K562 (cell line): ENCODE data around the gene LIX1. TPM values are rescaled to one million over a fixed set of nuclear protein-coding genes. Genes with fewer than 3 reads are reported as not detected.

Experiments
- ATAC-seq: fragments of 200-7000 bp; cut with Tn5 transposase; 3 replicates; pipeline ENCODE4 v1.9.1; 2020; ENCODE audit warnings: moderate library complexity
- BruUV-seq: library from RNA; stranded (reverse); fragments of 400-500 nt; replicated peaks from 2 replicates; lab custom pipeline; 2021; lab: Mats Ljungman, UMichigan
- CTCF ChIA-PET: fragments of 300-600 bp; formaldehyde crosslinking; extraction: SDS; loops from one replicate; lab custom pipeline; 2021; ENCODE audit warnings: low intra/inter-chr PET ratio; lab: Yijun Ruan, JAX
- POLR2A ChIA-PET: fragments of 300-600, 350-650 bp; sonication (Branson Sonifier 250); formaldehyde crosslinking; extraction: SDS; loops from one replicate; lab custom pipeline; 2021; ENCODE audit warnings: antibody characterized with exemption, inconsistent platforms; lab: Yijun Ruan, JAX
- DNase-seq, 4 experiments: peaks; one replicate each; pipeline versions ENCODE4 v3.0.0 to v3.0.0-alpha.2; 2011 to 2018; ENCODE audit warnings: low spot score in 3 of 4, mixed read lengths in 3 of 4; ENCODE audit errors: extremely low read depth in 1 of 4
- FAIRE-seq: peaks from 2 replicates; lab custom pipeline; 2011; peaks lifted over from hg19 to GRCh38; lab: Jason Lieb, UNC
- H2AFZ ChIP-seq: 2 replicates; pipeline ENCODE4 v1.6.0; 2011; ENCODE audit warnings: low read depth, low read length, control low read depth, inconsistent platforms
- H3K27ac ChIP-seq: fragments of 200-600 bp; 3 replicates; pipeline ENCODE4 v1.8.0; 2011; ENCODE audit warnings: low read depth, mild to moderate bottlenecking, control low read depth, inconsistent platforms, low read length, moderate library complexity, mixed read lengths; ENCODE audit errors: extremely low read depth
- H3K27me3 ChIP-seq, 2 experiments: fragments of 300-600 bp in 1 of 2; 2 replicates in 1 of 2; 3 replicates in 1 of 2; pipeline versions ENCODE4 v1.6.0 to v1.8.0; 2011; ENCODE audit warnings: inconsistent platforms in 2 of 2, low read length in 2 of 2, mild to moderate bottlenecking in 1 of 2, mixed read lengths in 1 of 2, moderate library complexity in 1 of 2; ENCODE audit not compliant: control insufficient read depth in 2 of 2, insufficient read depth in 2 of 2
- H3K36me3 ChIP-seq: fragments of 300-600 bp; 3 replicates; pipeline ENCODE4 v1.8.0; 2011; ENCODE audit warnings: mild to moderate bottlenecking, low read length, inconsistent platforms; ENCODE audit not compliant: control insufficient read depth, insufficient read depth
- H3K4me1 ChIP-seq, 2 experiments: fragments of 200-600 bp in 1 of 2; replicated peaks in 1 of 2; 2 replicates in 1 of 2; 3 replicates in 1 of 2; pipeline versions ENCODE4 v1.5.1 to v1.8.0; 2011; ENCODE audit warnings: inconsistent platforms in 2 of 2, low read length in 2 of 2, mild to moderate bottlenecking in 1 of 2, mixed read lengths in 1 of 2, moderate library complexity in 1 of 2; ENCODE audit not compliant: control insufficient read depth in 2 of 2, insufficient read depth in 2 of 2
- H3K4me2 ChIP-seq: 2 replicates; pipeline ENCODE4 v1.6.1; 2011; ENCODE audit warnings: low read length, control low read depth, inconsistent platforms, mixed read lengths; ENCODE audit not compliant: insufficient read depth
- H3K4me3 ChIP-seq: fragments of 200-600 bp; sonication (generic), shearing (Covaris generic); 2 replicates; pipeline ENCODE4 v1.5.1; 2016; ENCODE audit warnings: control low read depth, inconsistent platforms
- H3K79me2 ChIP-seq: fragments of 200-600 bp; 3 replicates; pipeline ENCODE4 v1.8.0; 2011; ENCODE audit warnings: low read length, inconsistent platforms; ENCODE audit not compliant: control insufficient read depth, insufficient read depth
- H3K9ac ChIP-seq, 2 experiments: 2 replicates each; pipeline versions ENCODE4 v1.6.0 to v1.6.1; 2011; ENCODE audit warnings: low read depth in 2 of 2, low read length in 2 of 2, control low read depth in 1 of 2, inconsistent platforms in 1 of 2, mild to moderate bottlenecking in 1 of 2, mixed read lengths in 1 of 2; ENCODE audit not compliant: insufficient read depth in 1 of 2
- H3K9me1 ChIP-seq: one replicate; pipeline ENCODE4 v1.6.0; 2011; ENCODE audit warnings: inconsistent platforms, mild to moderate bottlenecking, low read length, moderate library complexity; ENCODE audit not compliant: control insufficient read depth, insufficient read depth
- H3K9me3 ChIP-seq: replicated peaks from 2 replicates; pipeline ENCODE4 v1.5.1; 2011; ENCODE audit warnings: low read depth, low read length, inconsistent platforms; ENCODE audit not compliant: control insufficient read depth, insufficient read depth
- H4K20me1 ChIP-seq: replicated peaks from 2 replicates; pipeline ENCODE4 v1.6.1; 2011; ENCODE audit warnings: low read length, inconsistent platforms, mixed read lengths; ENCODE audit not compliant: control insufficient read depth, insufficient read depth
- HCFC1 ChIP-seq: IDR thresholded peaks from 2 replicates; pipeline ENCODE4 v1.6.1; 2012; ENCODE audit warnings: low read depth, low read length, improper control_type of control experiment
- KLF16 ChIP-seq: IDR thresholded peaks from 2 replicates; pipeline ENCODE4 v1.6.1; 2016; ENCODE audit warnings: antibody characterized with exemption
- LARP7 ChIP-seq: fragments of 450-650 bp; IDR thresholded peaks from 2 replicates; pipeline ENCODE4 v1.6.1; 2016
- PTRF ChIP-seq: fragments of 450-650 bp; IDR thresholded peaks from 2 replicates; pipeline ENCODE4 v1.6.1; 2016; ENCODE audit warnings: mild to moderate bottlenecking, missing genetic modification characterization, missing compliant biosample characterization
- SAP30 ChIP-seq: fragments of 200-600 bp; sonication (generic); IDR thresholded peaks from 2 replicates; pipeline ENCODE4 v1.6.1; 2012; ENCODE audit warnings: borderline replicate concordance, low read depth, mild to moderate bottlenecking, moderate library complexity, low read length, control low read depth, inconsistent platforms; ENCODE audit not compliant: insufficient read depth, poor library complexity, severe bottlenecking
- SMARCC2 ChIP-seq: fragments of 450-650 bp; IDR thresholded peaks from 2 replicates; pipeline ENCODE4 v1.6.1; 2017; ENCODE audit warnings: antibody characterized with exemption, moderate library complexity, mild to moderate bottlenecking, low read depth
- ZZZ3 ChIP-seq: fragments of 450-650 bp; IDR thresholded peaks from 2 replicates; pipeline ENCODE4 v1.6.1; 2016; ENCODE audit warnings: antibody characterized with exemption, mild to moderate bottlenecking, moderate library complexity
- WGBS: fragments of 100-300 bp; shearing (Covaris generic); methylation state at CpG from one replicate; pipeline ENCODE4 v1.1.6; 2016; ENCODE audit warnings: low coverage, mixed read lengths; ENCODE audit not compliant: insufficient coverage; ENCODE audit errors: missing lambda C conversion rate; 5-methylcytosine and 5-hydroxymethylcytosine counted together
- in situ Hi-C: fragments of 300-500 bp; cut with MboI; formaldehyde crosslinking; loops from 4 replicates; pipeline ENCODE4 v1.15.0; 2018; ENCODE audit warnings: inconsistent platforms, mixed read lengths
- intact Hi-C: fragments of 100-400 bp; cut with micrococcal nuclease; formaldehyde crosslinking; loops from 2 replicates; pipeline ENCODE4 v1.14.2; 2022
- polyA plus RNA-seq, 8 experiments: library from polyadenylated mRNA; depleted of rRNA in 4 of 8; stranded (reverse) in 5 of 8; unstranded in 3 of 8; fragments of >200 nt; fragmentation: Nextera tagmentation in 2 of 8; fragmentation: Illumina TruSeq in 1 of 8; extraction: Ambion mirVana in 2 of 8; extraction: Trizol in 1 of 8; gene quantifications; 2 replicates each; pipeline versions ENCODE4 v1.2.1 to v1.2.3, GENCODE V29; 2011 to 2014; ENCODE audit warnings: inconsistent platforms in 1 of 8, missing spikeins in 1 of 8
- total RNA-seq, 7 experiments: library from RNA; depleted of rRNA in 6 of 7; stranded (reverse); fragments of >200 nt in 6 of 7; fragmentation: Illumina TruSeq in 2 of 7; extraction: Trizol in 2 of 7; gene quantifications; 2 replicates each; pipeline versions ENCODE4 v1.2.1 to v1.2.3, GENCODE V29; 2011 to 2021; ENCODE audit warnings: low replicate concordance in 1 of 7
- TF ChIP-seq, protein P1 (sequence below): fragments of 250-450 bp; sonication (Bioruptor Pico); IDR thresholded peaks from 2 replicates; pipeline ENCODE4 v1.5.0; 2020; ENCODE audit warnings: mild to moderate bottlenecking, borderline replicate concordance

LIX1 gene
- total and polyA plus RNA-seq, 9 of the 15 experiments (the other 6 are each of a cell fraction or from before 2014, with no cell fraction given) = 0.01 to 0.18 TPM; not detected in 7

- no peaks in the 10 kb centered on the region for H3K9me1 ChIP-seq
- intact Hi-C loops = no loop called here
- TF ChIP-seq SMARCC2 (no peak), KLF16 (no peak), SAP30 (no peak), PTRF (tag) (no peak), ZZZ3 (no peak), LARP7 (no peak), HCFC1 (no peak)
- TF ChIP-seq, protein P1, sequence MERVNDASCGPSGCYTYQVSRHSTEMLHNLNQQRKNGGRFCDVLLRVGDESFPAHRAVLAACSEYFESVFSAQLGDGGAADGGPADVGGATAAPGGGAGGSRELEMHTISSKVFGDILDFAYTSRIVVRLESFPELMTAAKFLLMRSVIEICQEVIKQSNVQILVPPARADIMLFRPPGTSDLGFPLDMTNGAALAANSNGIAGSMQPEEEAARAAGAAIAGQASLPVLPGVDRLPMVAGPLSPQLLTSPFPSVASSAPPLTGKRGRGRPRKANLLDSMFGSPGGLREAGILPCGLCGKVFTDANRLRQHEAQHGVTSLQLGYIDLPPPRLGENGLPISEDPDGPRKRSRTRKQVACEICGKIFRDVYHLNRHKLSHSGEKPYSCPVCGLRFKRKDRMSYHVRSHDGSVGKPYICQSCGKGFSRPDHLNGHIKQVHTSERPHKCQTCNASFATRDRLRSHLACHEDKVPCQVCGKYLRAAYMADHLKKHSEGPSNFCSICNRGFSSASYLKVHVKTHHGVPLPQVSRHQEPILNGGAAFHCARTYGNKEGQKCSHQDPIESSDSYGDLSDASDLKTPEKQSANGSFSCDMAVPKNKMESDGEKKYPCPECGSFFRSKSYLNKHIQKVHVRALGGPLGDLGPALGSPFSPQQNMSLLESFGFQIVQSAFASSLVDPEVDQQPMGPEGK (CRISPR knock-in tag) = no peak
- no peaks in the 10 kb centered on the region for H3K36me3 ChIP-seq
- no peak for ATAC-seq
- H4K20me1 ChIP-seq = no peaks in the 10 kb centered on the region
- no peak overlapping the region for H2AFZ ChIP-seq
- H3K27me3 ChIP-seq = no peaks in the 10 kb centered on the region
- WGBS = 58% methylated on average over 2 of the region's 2 CpGs
- no peak for DNase-seq
- H3K4me2 ChIP-seq = no peak overlapping the region
- POLR2A ChIA-PET = no interaction called here
- H3K4me1 ChIP-seq = no peaks in the 10 kb centered on the region
- CTCF ChIA-PET = no interaction called here
- in situ Hi-C loops = no loop called here
- BruUV-seq = no TSS peak
- no peaks in the 10 kb centered on the region for H3K9me3 ChIP-seq
- H3K9ac ChIP-seq = no peak overlapping the region
- H3K27ac ChIP-seq = no peak overlapping the region
- no peak overlapping the region for H3K4me3 ChIP-seq
- peak; percentile 74 for FAIRE-seq
- H3K79me2 ChIP-seq = no peaks in the 10 kb centered on the region
Observed at GRCh38 chr5:97119007-97119390, 23.4 kb downstream of the LIX1 start.
